ENCODE measurements around the gene ARL8A.
"Not testable (repeated sequence)": the region's sequence is repeated elsewhere in the genome, so short reads cannot be mapped to it uniquely, and the experiment has no call there.

The ARL8A gene

GRCh38 chr1:202144402-202145067, at the start of gene ARL8A:
Gene ARL8A, minus strand, starts transcription at chr1:202144737. Its CDS starts 165 bp downstream, at chr1:202144572.
- DNase-seq = peak; percentile 77

GRCh38 chr1:202194328-202194648, 49.8 kb upstream of the ARL8A start:
- DNase-seq = no peak

- no peak for DNase-seq
These were observed 49.2 kb upstream of the ARL8A start, which contains the start of gene LGR6 for GRCh38 chr1:202193614-202194327. Gene LGR6, plus strand, starts transcription at chr1:202193799. Its CDS starts 191 bp downstream, at chr1:202193990.

- DNase-seq = peak; percentile 60
These were observed 48.5 kb upstream of the ARL8A start for GRCh38 chr1:202192770-202193613.

- DNase-seq = not testable (repeated sequence)
These were observed 46.9 kb upstream of the ARL8A start for GRCh38 chr1:202191391-202191790.

- DNase-seq = no peak
These were observed 45.6 kb upstream of the ARL8A start for GRCh38 chr1:202189918-202190715.

GRCh38 chr1:202189001-202189790, 44.7 kb upstream of the ARL8A start:
- peak; percentile 82 for DNase-seq

GRCh38 chr1:202187697-202188407, 43.3 kb upstream of the ARL8A start:
- DNase-seq = no peak

GRCh38 chr1:202187041-202187671, 42.6 kb upstream of the ARL8A start:
- DNase-seq = no peak

- no peak for DNase-seq
These were observed 41.8 kb upstream of the ARL8A start for GRCh38 chr1:202186327-202186726.

GRCh38 chr1:202184750-202185460, 40.4 kb upstream of the ARL8A start:
- DNase-seq = peak; percentile 74

- DNase-seq = no peak
These were observed 37.7 kb upstream of the ARL8A start for GRCh38 chr1:202182040-202182877.

- DNase-seq = no peak
These were observed 37.0 kb upstream of the ARL8A start for GRCh38 chr1:202181586-202181985.

GRCh38 chr1:202180751-202181139, 36.2 kb upstream of the ARL8A start:
- not testable (repeated sequence) for DNase-seq

- DNase-seq = no peak
These were observed 35.6 kb upstream of the ARL8A start for GRCh38 chr1:202179828-202180750.

GRCh38 chr1:202176949-202177927, 32.7 kb upstream of the ARL8A start:
- no peak for DNase-seq

GRCh38 chr1:202173993-202174392, 29.5 kb upstream of the ARL8A start:
- no peak for DNase-seq

Data from stimulated activated CD4-positive, alpha-beta T cell treated with anti-CD3 and anti-CD28 coated beads, Interleukin-4, amount 100 ng/mL, for 1 hour (primary cell).